GM23338 (cell line): Measurements from ENCODE around the gene CPT1A. TPM values are rescaled to one million over a fixed set of nuclear protein-coding genes. Genes with fewer than 3 reads are reported as not detected.

Experiments
- ATAC-seq: fragments of 200-7000 bp; cut with Tn5 transposase; 3 replicates; pipeline ENCODE4 v1.9.1; 2020
- DNase-seq: peaks from one replicate; pipeline ENCODE4 v3.0.0-alpha.2; 2015; ENCODE audit warnings: low spot score
- H2AFZ ChIP-seq: fragments of 200-600 bp; sonication (generic); 2 replicates; pipeline ENCODE4 v1.8.0; 2016; ENCODE audit warnings: antibody characterized with exemption, mild to moderate bottlenecking, moderate library complexity
- H3F3A ChIP-seq: fragments of 200-600 bp; sonication (generic); replicated peaks from 2 replicates; pipeline ENCODE4 v1.8.0; 2017; ENCODE audit warnings: antibody characterized with exemption, mixed run types, low read depth
- H3K27ac ChIP-seq: fragments of 200-600 bp; sonication (generic); 2 replicates; pipeline ENCODE4 v1.6.1; 2016; ENCODE audit warnings: low read depth
- H3K27me3 ChIP-seq: fragments of 200-600 bp; sonication (generic); 2 replicates; pipeline ENCODE4 v1.8.0; 2016; ENCODE audit warnings: mild to moderate bottlenecking, mixed run types, moderate library complexity; ENCODE audit not compliant: insufficient read depth
- H3K36me3 ChIP-seq: fragments of 200-600 bp; sonication (generic); 2 replicates; pipeline ENCODE4 v1.8.0; 2016; ENCODE audit warnings: mild to moderate bottlenecking; ENCODE audit not compliant: insufficient read depth
- H3K4me1 ChIP-seq: fragments of 200-600 bp; sonication (generic); 2 replicates; pipeline ENCODE4 v1.8.0; 2016; ENCODE audit warnings: mild to moderate bottlenecking, moderate library complexity; ENCODE audit not compliant: insufficient read depth
- H3K4me2 ChIP-seq: fragments of 200-600 bp; sonication (generic); 2 replicates; pipeline ENCODE4 v1.7.1; 2017; ENCODE audit warnings: mixed run types
- H3K4me3 ChIP-seq: fragments of 200-600 bp; sonication (generic); 2 replicates; pipeline ENCODE4 v1.6.1; 2016; ENCODE audit warnings: mixed run types
- H3K79me2 ChIP-seq: fragments of 200-600 bp; sonication (generic); replicated peaks from 2 replicates; pipeline ENCODE4 v1.8.0; 2017; ENCODE audit warnings: mild to moderate bottlenecking; ENCODE audit not compliant: insufficient read depth
- H3K9me2 ChIP-seq: fragments of 200-600 bp; sonication (generic); 2 replicates; pipeline ENCODE4 v1.8.0; 2017; ENCODE audit not compliant: insufficient read depth
- H4K20me1 ChIP-seq: fragments of 200-600 bp; sonication (generic); replicated peaks from 2 replicates; pipeline ENCODE4 v1.8.0; 2017; ENCODE audit warnings: mild to moderate bottlenecking; ENCODE audit not compliant: insufficient read depth
- H3K27ac Mint-ChIP-seq: 2 replicates; pipeline ENCODE4 v1.8.0; 2020; ENCODE audit warnings: inconsistent platforms, mild to moderate bottlenecking, moderate library complexity, mixed read lengths
- H3K27me3 Mint-ChIP-seq: 3 replicates; pipeline ENCODE4 v1.8.0; 2022; ENCODE audit warnings: low read depth, mild to moderate bottlenecking, moderate library complexity, mixed read lengths, inconsistent platforms; ENCODE audit not compliant: insufficient read depth, poor library complexity
- H3K36me3 Mint-ChIP-seq: 3 replicates; pipeline ENCODE4 v1.8.0; 2021; ENCODE audit warnings: low read depth, mild to moderate bottlenecking, inconsistent platforms, moderate library complexity, mixed read lengths
- H3K4me1 Mint-ChIP-seq: 3 replicates; pipeline ENCODE4 v1.8.0; 2020; ENCODE audit warnings: mild to moderate bottlenecking, inconsistent platforms, mixed read lengths
- H3K4me3 Mint-ChIP-seq: 3 replicates; pipeline ENCODE4 v1.8.0; 2021; ENCODE audit warnings: moderate library complexity, mild to moderate bottlenecking, inconsistent platforms, mixed read lengths
- H3K9me3 Mint-ChIP-seq: 3 replicates; pipeline ENCODE4 v1.8.0; 2020; ENCODE audit warnings: moderate library complexity, mild to moderate bottlenecking, inconsistent platforms, mixed read lengths
- REST ChIP-seq: IDR thresholded peaks from one replicate; pipeline ENCODE4 v1.6.1; 2018; ENCODE audit warnings: antibody characterized with exemption; ENCODE audit not compliant: unreplicated experiment
- polyA plus RNA-seq: library from polyadenylated mRNA; unstranded; fragments of >200 nt; fragmentation: Nextera tagmentation; extraction: Ambion mirVana; gene quantifications from 2 replicates; pipeline ENCODE4 v1.2.1, GENCODE V29; 2016
- total RNA-seq: library from RNA; depleted of rRNA; stranded (reverse); fragments of >200 nt; shearing (Covaris generic); gene quantifications from 2 replicates; pipeline ENCODE4 v1.2.3, GENCODE V29; 2014
- TF ChIP-seq, protein P1 (sequence below): fragments of 250-450 bp; sonication (Bioruptor Pico); IDR thresholded peaks from 2 replicates; pipeline ENCODE4 v1.5.0; 2020; ENCODE audit warnings: mild to moderate bottlenecking, moderate library complexity

CPT1A gene
- total and polyA plus RNA-seq, 2 experiments from 2014 or later, result 2.6 to 9.5 TPM

- no peak for TF ChIP-seq REST
- TF ChIP-seq, protein P1, sequence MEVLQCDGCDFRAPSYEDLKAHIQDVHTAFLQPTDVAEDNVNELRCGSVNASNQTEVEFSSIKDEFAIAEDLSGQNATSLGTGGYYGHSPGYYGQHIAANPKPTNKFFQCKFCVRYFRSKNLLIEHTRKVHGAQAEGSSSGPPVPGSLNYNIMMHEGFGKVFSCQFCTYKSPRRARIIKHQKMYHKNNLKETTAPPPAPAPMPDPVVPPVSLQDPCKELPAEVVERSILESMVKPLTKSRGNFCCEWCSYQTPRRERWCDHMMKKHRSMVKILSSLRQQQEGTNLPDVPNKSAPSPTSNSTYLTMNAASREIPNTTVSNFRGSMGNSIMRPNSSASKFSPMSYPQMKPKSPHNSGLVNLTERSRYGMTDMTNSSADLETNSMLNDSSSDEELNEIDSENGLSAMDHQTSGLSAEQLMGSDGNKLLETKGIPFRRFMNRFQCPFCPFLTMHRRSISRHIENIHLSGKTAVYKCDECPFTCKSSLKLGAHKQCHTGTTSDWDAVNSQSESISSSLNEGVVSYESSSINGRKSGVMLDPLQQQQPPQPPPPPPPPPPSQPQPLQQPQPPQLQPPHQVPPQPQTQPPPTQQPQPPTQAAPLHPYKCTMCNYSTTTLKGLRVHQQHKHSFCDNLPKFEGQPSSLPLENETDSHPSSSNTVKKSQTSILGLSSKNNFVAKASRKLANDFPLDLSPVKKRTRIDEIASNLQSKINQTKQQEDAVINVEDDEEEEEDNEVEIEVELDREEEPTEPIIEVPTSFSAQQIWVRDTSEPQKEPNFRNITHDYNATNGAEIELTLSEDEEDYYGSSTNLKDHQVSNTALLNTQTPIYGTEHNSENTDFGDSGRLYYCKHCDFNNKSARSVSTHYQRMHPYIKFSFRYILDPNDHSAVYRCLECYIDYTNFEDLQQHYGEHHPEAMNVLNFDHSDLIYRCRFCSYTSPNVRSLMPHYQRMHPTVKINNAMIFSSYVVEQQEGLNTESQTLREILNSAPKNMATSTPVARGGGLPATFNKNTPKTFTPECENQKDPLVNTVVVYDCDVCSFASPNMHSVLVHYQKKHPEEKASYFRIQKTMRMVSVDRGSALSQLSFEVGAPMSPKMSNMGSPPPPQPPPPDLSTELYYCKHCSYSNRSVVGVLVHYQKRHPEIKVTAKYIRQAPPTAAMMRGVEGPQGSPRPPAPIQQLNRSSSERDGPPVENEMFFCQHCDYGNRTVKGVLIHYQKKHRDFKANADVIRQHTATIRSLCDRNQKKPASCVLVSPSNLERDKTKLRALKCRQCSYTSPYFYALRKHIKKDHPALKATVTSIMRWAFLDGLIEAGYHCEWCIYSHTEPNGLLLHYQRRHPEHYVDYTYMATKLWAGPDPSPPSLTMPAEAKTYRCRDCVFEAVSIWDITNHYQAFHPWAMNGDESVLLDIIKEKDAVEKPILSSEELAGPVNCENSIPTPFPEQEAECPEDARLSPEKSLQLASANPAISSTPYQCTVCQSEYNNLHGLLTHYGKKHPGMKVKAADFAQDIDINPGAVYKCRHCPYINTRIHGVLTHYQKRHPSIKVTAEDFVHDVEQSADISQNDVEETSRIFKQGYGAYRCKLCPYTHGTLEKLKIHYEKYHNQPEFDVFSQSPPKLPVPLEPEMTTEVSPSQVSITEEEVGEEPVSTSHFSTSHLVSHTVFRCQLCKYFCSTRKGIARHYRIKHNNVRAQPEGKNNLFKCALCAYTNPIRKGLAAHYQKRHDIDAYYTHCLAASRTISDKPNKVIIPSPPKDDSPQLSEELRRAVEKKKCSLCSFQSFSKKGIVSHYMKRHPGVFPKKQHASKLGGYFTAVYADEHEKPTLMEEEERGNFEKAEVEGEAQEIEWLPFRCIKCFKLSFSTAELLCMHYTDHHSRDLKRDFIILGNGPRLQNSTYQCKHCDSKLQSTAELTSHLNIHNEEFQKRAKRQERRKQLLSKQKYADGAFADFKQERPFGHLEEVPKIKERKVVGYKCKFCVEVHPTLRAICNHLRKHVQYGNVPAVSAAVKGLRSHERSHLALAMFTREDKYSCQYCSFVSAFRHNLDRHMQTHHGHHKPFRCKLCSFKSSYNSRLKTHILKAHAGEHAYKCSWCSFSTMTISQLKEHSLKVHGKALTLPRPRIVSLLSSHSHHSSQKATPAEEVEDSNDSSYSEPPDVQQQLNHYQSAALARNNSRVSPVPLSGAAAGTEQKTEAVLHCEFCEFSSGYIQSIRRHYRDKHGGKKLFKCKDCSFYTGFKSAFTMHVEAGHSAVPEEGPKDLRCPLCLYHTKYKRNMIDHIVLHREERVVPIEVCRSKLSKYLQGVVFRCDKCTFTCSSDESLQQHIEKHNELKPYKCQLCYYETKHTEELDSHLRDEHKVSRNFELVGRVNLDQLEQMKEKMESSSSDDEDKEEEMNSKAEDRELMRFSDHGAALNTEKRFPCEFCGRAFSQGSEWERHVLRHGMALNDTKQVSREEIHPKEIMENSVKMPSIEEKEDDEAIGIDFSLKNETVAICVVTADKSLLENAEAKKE (CRISPR knock-in tag), result no peak
- H3K27ac ChIP-seq, result no peak overlapping the region
- no peaks in the 10 kb centered on the region for H3K4me1 ChIP-seq
- Mint-ChIP-seq H3K27ac (no peak overlapping the region), H3K36me3 (peaks cover 3% of the 10 kb centered on the region; the same call in 2 of the 3 replicates), H3K4me1 (peaks cover 5% of the 10 kb centered on the region), H3K9me3 (peaks cover 35% of the 10 kb centered on the region), H3K27me3 (peaks cover 9% of the 10 kb centered on the region), H3K4me3 (no peak overlapping the region)
- no peak overlapping the region for H3K4me2 ChIP-seq
- H3K79me2 ChIP-seq, result no peaks in the 10 kb centered on the region
- no peak for ATAC-seq
- H3K4me3 ChIP-seq, result no peak overlapping the region
- no peaks in the 10 kb centered on the region for H4K20me1 ChIP-seq
- no peaks in the 10 kb centered on the region for H3K27me3 ChIP-seq
- no peak for DNase-seq
- no peaks in the 10 kb centered on the region for H3K36me3 ChIP-seq
- no peak overlapping the region for H2AFZ ChIP-seq
- H3F3A ChIP-seq, result no peaks in the 10 kb centered on the region; the same call in 1 of the 2 replicates
- no peaks in the 10 kb centered on the region for H3K9me2 ChIP-seq
Observed at GRCh38 chr11:68862421-68862820, 20.7 kb upstream of the CPT1A start.
